Bone marrow (tissue), 2 donors: ENCODE measurements around the gene ISY1.
"Not testable (repeated sequence)": the region's sequence is repeated elsewhere in the genome, so short reads cannot be mapped to it uniquely, and the experiment has no call there.

Experiments
- DNase-seq, 2 donors: peaks; one replicate each; lab custom pipeline; 2025; lab: John Stamatoyannopoulos, UW

ISY1 gene

GRCh38 chr3:129120254-129121004 lies 40.4 kb downstream of the ISY1 start:
- peak; percentile 53 to 96 for DNase-seq

GRCh38 chr3:129119365-129120100 lies 41.3 kb downstream of the ISY1 start:
- DNase-seq: no peak

GRCh38 chr3:129118745-129119144 lies 42.1 kb downstream of the ISY1 start:
- DNase-seq: no peak

GRCh38 chr3:129117134-129117533 lies 43.7 kb downstream of the ISY1 start:
- DNase-seq: no peak

- DNase-seq: peak in 1 of 2 donors; percentile 31
Observed at GRCh38 chr3:129116482-129116946, 44.3 kb downstream of the ISY1 start.

GRCh38 chr3:129114455-129114854 lies 46.4 kb downstream of the ISY1 start:
- DNase-seq: no peak

GRCh38 chr3:129112308-129113052 lies 48.4 kb downstream of the ISY1 start:
- DNase-seq: peak in 1 of 2 donors; percentile 13

GRCh38 chr3:129111076-129111780 lies 49.6 kb downstream of the ISY1 start:
- not testable (repeated sequence) for DNase-seq

- DNase-seq: no peak
Observed at GRCh38 chr3:129107793-129108192, 53.1 kb downstream of the ISY1 start.

- DNase-seq: no peak
Observed at GRCh38 chr3:129106866-129107565, 53.8 kb downstream of the ISY1 start.

- no peak for DNase-seq
Observed at GRCh38 chr3:129106320-129106719, 54.5 kb downstream of the ISY1 start.

GRCh38 chr3:129105862-129106261 lies 55.0 kb downstream of the ISY1 start:
- DNase-seq: no peak

- no peak for DNase-seq
Observed at GRCh38 chr3:129104498-129105079, 56.3 kb downstream of the ISY1 start.

GRCh38 chr3:129104051-129104450 lies 56.8 kb downstream of the ISY1 start:
- DNase-seq: no peak

GRCh38 chr3:129103296-129103695 lies 57.6 kb downstream of the ISY1 start:
- no peak for DNase-seq

- DNase-seq: no peak
Observed at GRCh38 chr3:129101370-129102138, 59.3 kb downstream of the ISY1 start.

GRCh38 chr3:129100274-129100673 lies 60.6 kb downstream of the ISY1 start:
- DNase-seq: no peak

GRCh38 chr3:129095285-129095684 lies 65.6 kb downstream of the ISY1 start:
- DNase-seq: no peak

GRCh38 chr3:129088312-129088711 lies 72.6 kb downstream of the ISY1 start:
- DNase-seq: not testable (repeated sequence)

GRCh38 chr3:129087904-129088303 lies 73.0 kb downstream of the ISY1 start:
- DNase-seq: peak in 1 of 2 donors; percentile 62
